Uterus (tissue), 2 donors: ENCODE measurements around the gene MDC1.

Experiments used
- CTCF ChIP-seq, 4 experiments: fragments of 200-600 bp in 2 of 4; fragments of 450-650 bp in 2 of 4; sonication (generic) in 2 of 4; IDR thresholded peaks; one replicate each; pipeline ENCODE4 v1.5.1; 2016 to 2019; ENCODE audit warnings: antibody characterized with exemption in 4 of 4, mild to moderate bottlenecking in 2 of 4, moderate library complexity in 1 of 4
- POLR2A ChIP-seq, 2 donors: fragments of 450-650 bp; IDR thresholded peaks; one replicate each; pipeline ENCODE4 v1.6.1; 2016; ENCODE audit warnings: antibody characterized with exemption in 2 of 2, mild to moderate bottlenecking in 1 of 2, moderate library complexity in 1 of 2

- TF ChIP-seq POLR2A (IDR thresholded peaks at IDR 0.05): peak; percentile 60 to 67
- TF ChIP-seq CTCF (IDR thresholded peaks at IDR 0.05): peak in 2 of 4 experiments; percentile 1 to 12
Measured at GRCh38 chr6:30742316-30743098, 25.4 kb upstream of the MDC1 start, which contains the start of gene FLOT1.
